K562 (cell line): Measurements from ENCODE around the gene ECT2. TPM values are rescaled to one million over a fixed set of nuclear protein-coding genes. Genes with fewer than 3 reads are reported as not detected.

ENCODE experiments used
- ATAC-seq: fragments of 200-7000 bp; cut with Tn5 transposase; 3 replicates; pipeline ENCODE4 v1.9.1; 2020; ENCODE audit warnings: moderate library complexity
- BruUV-seq: library from RNA; stranded (reverse); fragments of 400-500 nt; replicated peaks from 2 replicates; lab custom pipeline; 2021; lab: Mats Ljungman, UMichigan
- CTCF ChIA-PET: fragments of 300-600 bp; formaldehyde crosslinking; extraction: SDS; loops from one replicate; lab custom pipeline; 2021; ENCODE audit warnings: low intra/inter-chr PET ratio; lab: Yijun Ruan, JAX
- POLR2A ChIA-PET: fragments of 300-600, 350-650 bp; sonication (Branson Sonifier 250); formaldehyde crosslinking; extraction: SDS; loops from one replicate; lab custom pipeline; 2021; ENCODE audit warnings: antibody characterized with exemption, inconsistent platforms; lab: Yijun Ruan, JAX
- DNase-seq, 4 experiments: peaks; one replicate each; pipeline versions ENCODE4 v3.0.0 to v3.0.0-alpha.2; 2011 to 2018; ENCODE audit warnings: low spot score in 3 of 4, mixed read lengths in 3 of 4; ENCODE audit errors: extremely low read depth in 1 of 4
- FAIRE-seq: peaks from 2 replicates; lab custom pipeline; 2011; peaks lifted over from hg19 to GRCh38; lab: Jason Lieb, UNC
- H2AFZ ChIP-seq: 2 replicates; pipeline ENCODE4 v1.6.0; 2011; ENCODE audit warnings: low read depth, low read length, control low read depth, inconsistent platforms
- H3K27ac ChIP-seq: fragments of 200-600 bp; 3 replicates; pipeline ENCODE4 v1.8.0; 2011; ENCODE audit warnings: low read depth, mild to moderate bottlenecking, control low read depth, inconsistent platforms, low read length, moderate library complexity, mixed read lengths; ENCODE audit errors: extremely low read depth
- H3K27me3 ChIP-seq, 2 experiments: fragments of 300-600 bp in 1 of 2; 2 replicates in 1 of 2; 3 replicates in 1 of 2; pipeline versions ENCODE4 v1.6.0 to v1.8.0; 2011; ENCODE audit warnings: inconsistent platforms in 2 of 2, low read length in 2 of 2, mild to moderate bottlenecking in 1 of 2, mixed read lengths in 1 of 2, moderate library complexity in 1 of 2; ENCODE audit not compliant: control insufficient read depth in 2 of 2, insufficient read depth in 2 of 2
- H3K36me3 ChIP-seq: fragments of 300-600 bp; 3 replicates; pipeline ENCODE4 v1.8.0; 2011; ENCODE audit warnings: mild to moderate bottlenecking, low read length, inconsistent platforms; ENCODE audit not compliant: control insufficient read depth, insufficient read depth
- H3K4me1 ChIP-seq, 2 experiments: fragments of 200-600 bp in 1 of 2; replicated peaks in 1 of 2; 2 replicates in 1 of 2; 3 replicates in 1 of 2; pipeline versions ENCODE4 v1.5.1 to v1.8.0; 2011; ENCODE audit warnings: inconsistent platforms in 2 of 2, low read length in 2 of 2, mild to moderate bottlenecking in 1 of 2, mixed read lengths in 1 of 2, moderate library complexity in 1 of 2; ENCODE audit not compliant: control insufficient read depth in 2 of 2, insufficient read depth in 2 of 2
- H3K4me2 ChIP-seq: 2 replicates; pipeline ENCODE4 v1.6.1; 2011; ENCODE audit warnings: low read length, control low read depth, inconsistent platforms, mixed read lengths; ENCODE audit not compliant: insufficient read depth
- H3K4me3 ChIP-seq: fragments of 200-600 bp; sonication (generic), shearing (Covaris generic); 2 replicates; pipeline ENCODE4 v1.5.1; 2016; ENCODE audit warnings: control low read depth, inconsistent platforms
- H3K79me2 ChIP-seq: fragments of 200-600 bp; 3 replicates; pipeline ENCODE4 v1.8.0; 2011; ENCODE audit warnings: low read length, inconsistent platforms; ENCODE audit not compliant: control insufficient read depth, insufficient read depth
- H3K9ac ChIP-seq, 2 experiments: 2 replicates each; pipeline versions ENCODE4 v1.6.0 to v1.6.1; 2011; ENCODE audit warnings: low read depth in 2 of 2, low read length in 2 of 2, control low read depth in 1 of 2, inconsistent platforms in 1 of 2, mild to moderate bottlenecking in 1 of 2, mixed read lengths in 1 of 2; ENCODE audit not compliant: insufficient read depth in 1 of 2
- H3K9me1 ChIP-seq: one replicate; pipeline ENCODE4 v1.6.0; 2011; ENCODE audit warnings: inconsistent platforms, mild to moderate bottlenecking, low read length, moderate library complexity; ENCODE audit not compliant: control insufficient read depth, insufficient read depth
- H3K9me3 ChIP-seq: replicated peaks from 2 replicates; pipeline ENCODE4 v1.5.1; 2011; ENCODE audit warnings: low read depth, low read length, inconsistent platforms; ENCODE audit not compliant: control insufficient read depth, insufficient read depth
- H4K20me1 ChIP-seq: replicated peaks from 2 replicates; pipeline ENCODE4 v1.6.1; 2011; ENCODE audit warnings: low read length, inconsistent platforms, mixed read lengths; ENCODE audit not compliant: control insufficient read depth, insufficient read depth
- ARNT ChIP-seq, 2 experiments: fragments of 450-650 bp; IDR thresholded peaks; 2 replicates each; pipeline ENCODE4 v1.6.1; 2016; ENCODE audit warnings: mild to moderate bottlenecking in 1 of 2
- CBX1 ChIP-seq: sonication (generic); IDR thresholded peaks from 2 replicates; pipeline ENCODE4 v1.6.1; 2016; ENCODE audit warnings: antibody characterized with exemption, low read depth, mild to moderate bottlenecking
- CBX5 ChIP-seq: IDR thresholded peaks from 2 replicates; pipeline ENCODE4 v1.6.1; 2014; ENCODE audit warnings: low read depth, borderline replicate concordance
- DDX20 ChIP-seq: fragments of 450-650 bp; IDR thresholded peaks from 2 replicates; pipeline ENCODE4 v1.6.1; 2016; ENCODE audit warnings: missing genetic modification characterization, low read depth, mild to moderate bottlenecking, missing compliant biosample characterization, moderate library complexity
- FOSL1 ChIP-seq: fragments of 200-800 bp; sonication (Bioruptor generic); conservative IDR thresholded peaks from 2 replicates; pipeline ENCODE4 v1.6.1; 2016; ENCODE audit warnings: missing genetic modification characterization, missing compliant biosample characterization
- HMG20A ChIP-seq: fragments of 450-650 bp; formaldehyde crosslinking; conservative IDR thresholded peaks from 2 replicates; pipeline ENCODE4 v1.4.0; 2020; ENCODE audit warnings: mild to moderate bottlenecking, mixed read lengths
- HNRNPUL1 ChIP-seq: fragments of 200-400 bp; formaldehyde crosslinking; IDR thresholded peaks from 2 replicates; pipeline ENCODE4 v1.6.1; 2017; ENCODE audit warnings: low read length
- PYGO2 ChIP-seq: fragments of 450-650 bp; IDR thresholded peaks from 2 replicates; pipeline ENCODE4 v1.6.1; 2016; ENCODE audit warnings: mild to moderate bottlenecking, missing genetic modification characterization, moderate library complexity, missing compliant biosample characterization
- SP1 ChIP-seq: sonication (generic); formaldehyde crosslinking; IDR thresholded peaks from 2 replicates; pipeline ENCODE4 v1.8.1; 2022; ENCODE audit warnings: mild to moderate bottlenecking, missing genetic modification reagents
- TAF7 ChIP-seq: fragments of 450-650 bp; IDR thresholded peaks from 2 replicates; pipeline ENCODE4 v1.6.1; 2016; ENCODE audit warnings: missing genetic modification characterization, missing compliant biosample characterization
- ZNF57 ChIP-seq: fragments of 450-650 bp; formaldehyde crosslinking; IDR thresholded peaks from 2 replicates; pipeline ENCODE4 v1.4.0; 2020; ENCODE audit warnings: mild to moderate bottlenecking, moderate library complexity
- WGBS: fragments of 100-300 bp; shearing (Covaris generic); methylation state at CpG from one replicate; pipeline ENCODE4 v1.1.6; 2016; ENCODE audit warnings: low coverage, mixed read lengths; ENCODE audit not compliant: insufficient coverage; ENCODE audit errors: missing lambda C conversion rate; 5-methylcytosine and 5-hydroxymethylcytosine counted together
- in situ Hi-C: fragments of 300-500 bp; cut with MboI; formaldehyde crosslinking; loops from 4 replicates; pipeline ENCODE4 v1.15.0; 2018; ENCODE audit warnings: inconsistent platforms, mixed read lengths
- intact Hi-C: fragments of 100-400 bp; cut with micrococcal nuclease; formaldehyde crosslinking; loops from 2 replicates; pipeline ENCODE4 v1.14.2; 2022
- polyA plus RNA-seq, 8 experiments: library from polyadenylated mRNA; depleted of rRNA in 4 of 8; stranded (reverse) in 5 of 8; unstranded in 3 of 8; fragments of >200 nt; fragmentation: Nextera tagmentation in 2 of 8; fragmentation: Illumina TruSeq in 1 of 8; extraction: Ambion mirVana in 2 of 8; extraction: Trizol in 1 of 8; gene quantifications; 2 replicates each; pipeline versions ENCODE4 v1.2.1 to v1.2.3, GENCODE V29; 2011 to 2014; ENCODE audit warnings: inconsistent platforms in 1 of 8, missing spikeins in 1 of 8
- total RNA-seq, 7 experiments: library from RNA; depleted of rRNA in 6 of 7; stranded (reverse); fragments of >200 nt in 6 of 7; fragmentation: Illumina TruSeq in 2 of 7; extraction: Trizol in 2 of 7; gene quantifications; 2 replicates each; pipeline versions ENCODE4 v1.2.1 to v1.2.3, GENCODE V29; 2011 to 2021; ENCODE audit warnings: low replicate concordance in 1 of 7
- TF ChIP-seq, protein P1 (sequence below): fragments of 250-450 bp; sonication (Bioruptor Pico); IDR thresholded peaks from 2 replicates; pipeline ENCODE4 v1.4.0; 2020; ENCODE audit warnings: mild to moderate bottlenecking, moderate library complexity
- TF ChIP-seq, protein P2 (sequence below), 2 experiments: fragments of 200-800 bp in 1 of 2; sonication (Bioruptor generic) in 1 of 2; sonication (generic) in 1 of 2; formaldehyde crosslinking in 1 of 2; IDR thresholded peaks in 1 of 2; conservative IDR thresholded peaks in 1 of 2; 2 replicates each; pipeline versions ENCODE4 v1.5.0 to v1.6.1; 2016 to 2020; ENCODE audit warnings: missing compliant biosample characterization in 1 of 2, missing genetic modification characterization in 1 of 2, missing genetic modification reagents in 1 of 2
- TF ChIP-seq, protein P3 (sequence below): fragments of 250-450 bp; sonication (Bioruptor Pico); IDR thresholded peaks from 2 replicates; pipeline ENCODE4 v1.4.0; 2020; ENCODE audit warnings: borderline replicate concordance
- TF ChIP-seq, protein P4 (sequence below): sonication (generic); formaldehyde crosslinking; IDR thresholded peaks from 2 replicates; pipeline ENCODE4 v1.8.0; 2022; ENCODE audit warnings: mild to moderate bottlenecking, missing genetic modification reagents
- TF ChIP-seq, protein P5 (sequence below), 3 experiments: IDR thresholded peaks in 2 of 3; conservative IDR thresholded peaks in 1 of 3; 2 replicates each; pipeline ENCODE4 v1.5.1; 2011 to 2012; ENCODE audit warnings: low read length in 3 of 3, mild to moderate bottlenecking in 3 of 3, control low read depth in 2 of 3, improper control_type of control experiment in 1 of 3, inconsistent platforms in 1 of 3, low read depth in 1 of 3, mixed read lengths in 1 of 3, moderate library complexity in 1 of 3; ENCODE audit not compliant: insufficient read depth in 2 of 3

The ECT2 gene
- total and polyA plus RNA-seq, 9 of the 15 experiments (the other 6 are each of a cell fraction or from before 2014, with no cell fraction given), result 19.0 to 53.0 (median 36.5) TPM

DNA sequence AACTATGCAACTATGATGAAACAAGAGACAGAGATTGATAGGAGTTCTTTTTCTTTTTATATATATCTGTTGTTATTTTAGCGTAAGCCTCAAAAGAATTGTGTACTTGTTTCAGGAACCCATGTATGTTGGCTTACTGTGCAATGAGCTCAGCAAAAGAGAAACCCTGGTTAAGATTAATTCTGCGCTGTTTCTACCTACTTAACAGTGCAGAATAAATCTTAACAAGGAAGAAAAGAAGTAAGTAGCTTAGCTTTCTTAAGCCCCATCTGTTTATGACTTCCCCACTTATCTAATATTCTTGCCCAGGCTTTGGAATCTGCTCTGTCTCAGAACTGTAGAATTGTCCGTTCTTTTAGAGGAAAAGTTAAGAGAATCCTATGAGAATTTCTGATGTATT, 27.4 kb downstream of the ECT2 start:
- ChIA-PET CTCF (no interaction called here), POLR2A (interaction anchor here (1.0 to 1.6 kb wide), 3 partner anchors 9 to 14 kb away, joined by 3 to 6 read pairs (median 6); no protein-coding TSS in a partner anchor)
- Histone ChIP-seq H3K9me3 (no peaks in the 10 kb centered on the region), H3K79me2 (no peaks in the 10 kb centered on the region), H3K9ac (no peak overlapping the region), H3K4me3 (no peak overlapping the region), H3K4me2 (no peak overlapping the region), H3K27ac (no peak overlapping the region), H3K36me3 (peaks cover 70% of the 10 kb centered on the region), H3K27me3 (no peaks in the 10 kb centered on the region), H3K4me1 (no peaks in the 10 kb centered on the region), H3K9me1 (no peaks in the 10 kb centered on the region), H4K20me1 (no peaks in the 10 kb centered on the region), H2AFZ (no peak overlapping the region)
- in situ Hi-C loops (no loop called here), intact Hi-C loops (no loop called here)
- no peak for DNase-seq
- 97% methylated on average over 3 of the region's 3 CpGs for WGBS
- no TSS peak for BruUV-seq
- no peak for FAIRE-seq
- ATAC-seq, result no peak
- TF ChIP-seq, protein P1, sequence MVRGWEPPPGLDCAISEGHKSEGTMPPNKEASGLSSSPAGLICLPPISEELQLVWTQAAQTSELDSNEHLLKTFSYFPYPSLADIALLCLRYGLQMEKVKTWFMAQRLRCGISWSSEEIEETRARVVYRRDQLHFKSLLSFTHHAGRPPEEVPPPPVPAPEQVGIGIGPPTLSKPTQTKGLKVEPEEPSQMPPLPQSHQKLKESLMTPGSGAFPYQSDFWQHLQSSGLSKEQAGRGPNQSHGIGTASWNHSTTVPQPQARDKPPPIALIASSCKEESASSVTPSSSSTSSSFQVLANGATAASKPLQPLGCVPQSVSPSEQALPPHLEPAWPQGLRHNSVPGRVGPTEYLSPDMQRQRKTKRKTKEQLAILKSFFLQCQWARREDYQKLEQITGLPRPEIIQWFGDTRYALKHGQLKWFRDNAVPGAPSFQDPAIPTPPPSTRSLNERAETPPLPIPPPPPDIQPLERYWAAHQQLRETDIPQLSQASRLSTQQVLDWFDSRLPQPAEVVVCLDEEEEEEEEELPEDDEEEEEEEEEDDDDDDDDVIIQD, result no peak
- TF ChIP-seq PYGO2 (no peak), HMG20A (CRISPR knock-in tag) (no peak), ZNF57 (no peak), TAF7 (tag) (no peak), ARNT (IDR thresholded peaks at IDR 0.05) (no peak), HNRNPUL1 (no peak), DDX20 (tag) (no peak), CBX1 (no peak), CBX5 (no peak), FOSL1 (tag) (no peak), SP1 (CRISPR knock-in tag) (no peak)
- TF ChIP-seq, protein P2, sequence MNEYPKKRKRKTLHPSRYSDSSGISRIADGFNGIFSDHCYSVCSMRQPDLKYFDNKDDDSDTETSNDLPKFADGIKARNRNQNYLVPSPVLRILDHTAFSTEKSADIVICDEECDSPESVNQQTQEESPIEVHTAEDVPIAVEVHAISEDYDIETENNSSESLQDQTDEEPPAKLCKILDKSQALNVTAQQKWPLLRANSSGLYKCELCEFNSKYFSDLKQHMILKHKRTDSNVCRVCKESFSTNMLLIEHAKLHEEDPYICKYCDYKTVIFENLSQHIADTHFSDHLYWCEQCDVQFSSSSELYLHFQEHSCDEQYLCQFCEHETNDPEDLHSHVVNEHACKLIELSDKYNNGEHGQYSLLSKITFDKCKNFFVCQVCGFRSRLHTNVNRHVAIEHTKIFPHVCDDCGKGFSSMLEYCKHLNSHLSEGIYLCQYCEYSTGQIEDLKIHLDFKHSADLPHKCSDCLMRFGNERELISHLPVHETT (CRISPR knock-in tag; conservative IDR thresholded peaks at IDR 0.05 in 1 of 2, IDR thresholded peaks at IDR 0.05 in 1 of 2), result no peak
- TF ChIP-seq, protein P3, sequence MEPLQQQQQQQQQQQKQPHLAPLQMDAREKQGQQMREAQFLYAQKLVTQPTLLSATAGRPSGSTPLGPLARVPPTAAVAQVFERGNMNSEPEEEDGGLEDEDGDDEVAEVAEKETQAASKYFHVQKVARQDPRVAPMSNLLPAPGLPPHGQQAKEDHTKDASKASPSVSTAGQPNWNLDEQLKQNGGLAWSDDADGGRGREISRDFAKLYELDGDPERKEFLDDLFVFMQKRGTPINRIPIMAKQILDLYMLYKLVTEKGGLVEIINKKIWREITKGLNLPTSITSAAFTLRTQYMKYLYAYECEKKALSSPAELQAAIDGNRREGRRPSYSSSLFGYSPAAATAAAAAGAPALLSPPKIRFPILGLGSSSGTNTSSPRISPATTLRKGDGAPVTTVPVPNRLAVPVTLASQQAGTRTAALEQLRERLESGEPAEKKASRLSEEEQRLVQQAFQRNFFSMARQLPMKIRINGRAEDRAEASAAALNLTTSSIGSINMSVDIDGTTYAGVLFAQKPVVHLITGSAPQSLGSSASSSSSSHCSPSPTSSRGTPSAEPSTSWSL (CRISPR knock-in tag), result no peak
- TF ChIP-seq, protein P4, sequence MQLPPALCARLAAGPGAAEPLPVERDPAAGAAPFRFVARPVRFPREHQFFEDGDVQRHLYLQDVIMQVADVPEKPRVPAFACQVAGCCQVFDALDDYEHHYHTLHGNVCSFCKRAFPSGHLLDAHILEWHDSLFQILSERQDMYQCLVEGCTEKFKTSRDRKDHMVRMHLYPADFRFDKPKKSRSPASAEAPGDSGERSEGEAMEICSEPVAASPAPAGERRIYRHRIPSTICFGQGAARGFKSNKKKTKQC (CRISPR knock-in tag), result no peak
- TF ChIP-seq, protein P5, sequence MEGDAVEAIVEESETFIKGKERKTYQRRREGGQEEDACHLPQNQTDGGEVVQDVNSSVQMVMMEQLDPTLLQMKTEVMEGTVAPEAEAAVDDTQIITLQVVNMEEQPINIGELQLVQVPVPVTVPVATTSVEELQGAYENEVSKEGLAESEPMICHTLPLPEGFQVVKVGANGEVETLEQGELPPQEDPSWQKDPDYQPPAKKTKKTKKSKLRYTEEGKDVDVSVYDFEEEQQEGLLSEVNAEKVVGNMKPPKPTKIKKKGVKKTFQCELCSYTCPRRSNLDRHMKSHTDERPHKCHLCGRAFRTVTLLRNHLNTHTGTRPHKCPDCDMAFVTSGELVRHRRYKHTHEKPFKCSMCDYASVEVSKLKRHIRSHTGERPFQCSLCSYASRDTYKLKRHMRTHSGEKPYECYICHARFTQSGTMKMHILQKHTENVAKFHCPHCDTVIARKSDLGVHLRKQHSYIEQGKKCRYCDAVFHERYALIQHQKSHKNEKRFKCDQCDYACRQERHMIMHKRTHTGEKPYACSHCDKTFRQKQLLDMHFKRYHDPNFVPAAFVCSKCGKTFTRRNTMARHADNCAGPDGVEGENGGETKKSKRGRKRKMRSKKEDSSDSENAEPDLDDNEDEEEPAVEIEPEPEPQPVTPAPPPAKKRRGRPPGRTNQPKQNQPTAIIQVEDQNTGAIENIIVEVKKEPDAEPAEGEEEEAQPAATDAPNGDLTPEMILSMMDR (IDR thresholded peaks at IDR 0.05 in 2 of 3, conservative IDR thresholded peaks at IDR 0.05 in 1 of 3; ENCODE audit: insufficient read depth in 2 of 3, low read depth in 1 of 3, low read length in 3 of 3), result no peak
